GM12865 (cell line): Measurements from ENCODE around the gene PRAMEF8.
"Not testable (repeated sequence)": the region's sequence is repeated elsewhere in the genome, so short reads cannot be mapped to it uniquely, and the experiment has no call there.

ENCODE experiments used
- DNase-seq: peaks from one replicate; pipeline ENCODE4 v3.0.0; 2010; ENCODE audit warnings: low read depth
- H3K4me3 ChIP-seq: 2 replicates; pipeline ENCODE4 v1.5.1; 2011; ENCODE audit warnings: mild to moderate bottlenecking, low read depth, low read length, control low read depth

PRAMEF8 gene

DNA sequence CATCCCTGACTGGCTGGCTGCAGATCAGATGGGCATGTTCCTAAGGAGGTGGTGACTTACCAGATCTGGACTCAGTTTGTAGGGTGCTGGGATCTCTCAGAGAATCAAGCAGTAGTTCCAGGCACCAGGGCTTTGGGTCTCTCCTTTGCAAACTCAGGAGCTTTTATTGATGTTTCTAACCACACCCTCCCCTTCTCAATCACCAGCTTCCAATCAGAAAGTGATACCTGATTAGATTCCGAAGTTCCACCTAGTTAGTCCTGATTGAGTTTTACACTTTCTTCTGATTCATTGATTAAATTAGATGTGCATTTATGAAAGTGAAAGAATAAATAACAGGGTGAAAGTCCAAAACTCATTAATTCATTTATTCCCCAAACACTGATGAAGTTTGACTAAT is at the start of gene PRAMEF8:
PRAMEF8 (minus strand) TSS at position 101 of the 400 bp plus-strand sequence. CDS start 1,046 bp downstream, outside the sequence.
- not testable (repeated sequence) for DNase-seq, H3K4me3 ChIP-seq

DNA sequence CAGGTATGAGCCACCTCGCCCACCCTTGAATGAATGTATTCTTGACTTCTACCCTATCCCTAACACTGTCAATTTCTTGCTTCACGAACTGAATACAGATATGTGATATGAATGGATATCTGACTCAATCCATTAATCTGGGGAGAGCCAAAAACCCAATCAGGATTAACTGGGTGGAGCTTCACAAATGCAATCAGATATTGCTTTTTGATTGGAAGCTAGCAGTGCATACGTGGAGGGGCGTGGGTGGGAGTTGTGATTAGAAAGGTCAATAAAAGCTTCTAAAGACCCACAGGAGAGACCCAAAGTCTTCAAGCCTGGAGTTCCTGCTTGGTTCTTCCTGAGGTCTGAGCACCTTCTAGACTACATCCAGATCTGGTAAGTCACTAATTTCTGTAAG is 30.3 kb upstream of the PRAMEF8 start, which contains the start of gene PRAMEF15:
PRAMEF15 (plus strand) TSS at position 301 of the 400 bp plus-strand sequence. CDS start 2,827 bp downstream, outside the sequence.
- not testable (repeated sequence) for H3K4me3 ChIP-seq, DNase-seq

DNA sequence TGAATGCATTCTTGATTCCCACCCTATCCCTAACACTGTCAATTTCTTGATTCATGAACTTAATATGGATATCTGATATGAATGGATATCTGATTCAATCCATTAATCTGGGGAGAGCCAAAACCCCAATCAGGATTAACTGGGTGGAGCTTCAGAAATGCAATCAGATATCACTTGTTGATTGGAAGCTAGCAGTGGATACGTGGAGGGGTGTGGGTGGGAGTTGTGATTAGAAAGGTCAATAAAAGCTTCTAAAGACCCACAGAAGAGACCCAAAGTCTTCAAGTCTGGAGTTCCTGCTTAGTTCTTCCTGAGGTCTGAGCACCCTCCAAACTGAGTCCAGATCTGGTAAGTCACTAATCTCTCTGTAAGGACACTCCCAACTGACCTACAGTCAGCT is 18.3 kb upstream of the PRAMEF8 start, which contains the start of gene PRAMEF33:
PRAMEF33 (plus strand) TSS at position 301 of the 400 bp plus-strand sequence. CDS start 2,416 bp downstream, outside the sequence.
- not testable (repeated sequence) for H3K4me3 ChIP-seq, DNase-seq

DNA sequence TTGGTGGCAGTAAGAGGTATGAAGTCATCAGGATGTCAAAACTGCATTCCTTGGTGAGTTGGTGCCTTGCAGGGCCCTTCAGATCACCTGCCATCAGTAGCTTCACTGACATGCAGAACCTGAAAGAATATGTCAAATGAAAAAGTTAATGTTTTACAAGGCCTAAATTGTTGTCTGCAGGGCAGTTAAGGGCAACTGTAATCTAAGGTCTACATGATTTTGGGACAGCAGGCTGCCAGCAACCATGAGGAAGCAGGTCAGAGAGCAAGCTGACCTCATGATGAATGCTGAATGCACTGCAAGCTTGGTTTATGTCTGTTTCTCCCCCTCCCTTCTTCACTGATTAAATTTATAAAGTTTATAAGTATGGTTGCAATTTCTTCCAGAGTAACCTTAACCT is 17.3 kb upstream of the PRAMEF8 start:
- not testable (repeated sequence) for DNase-seq, H3K4me3 ChIP-seq

DNA sequence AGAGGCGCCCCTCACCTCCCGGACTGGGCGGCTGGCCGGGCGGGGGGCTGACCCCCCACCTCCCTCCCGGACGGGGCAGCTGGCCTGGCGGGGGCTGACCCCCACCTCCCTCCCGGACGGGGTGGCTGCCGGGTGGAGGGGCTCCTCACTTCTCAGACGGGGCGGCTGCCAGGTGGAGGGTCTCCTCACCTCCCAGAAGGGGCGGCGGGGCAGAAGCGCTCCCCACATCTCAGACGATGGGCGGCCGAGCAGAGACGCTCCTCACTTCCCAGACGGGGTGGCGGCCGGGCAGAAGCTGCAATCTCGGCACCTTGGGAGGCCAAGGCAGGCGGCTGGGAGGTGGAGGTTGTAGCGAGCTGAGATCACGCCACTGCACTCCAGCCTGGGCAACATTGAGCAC is 13.8 kb upstream of the PRAMEF8 start:
- not testable (repeated sequence) for DNase-seq, H3K4me3 ChIP-seq

DNA sequence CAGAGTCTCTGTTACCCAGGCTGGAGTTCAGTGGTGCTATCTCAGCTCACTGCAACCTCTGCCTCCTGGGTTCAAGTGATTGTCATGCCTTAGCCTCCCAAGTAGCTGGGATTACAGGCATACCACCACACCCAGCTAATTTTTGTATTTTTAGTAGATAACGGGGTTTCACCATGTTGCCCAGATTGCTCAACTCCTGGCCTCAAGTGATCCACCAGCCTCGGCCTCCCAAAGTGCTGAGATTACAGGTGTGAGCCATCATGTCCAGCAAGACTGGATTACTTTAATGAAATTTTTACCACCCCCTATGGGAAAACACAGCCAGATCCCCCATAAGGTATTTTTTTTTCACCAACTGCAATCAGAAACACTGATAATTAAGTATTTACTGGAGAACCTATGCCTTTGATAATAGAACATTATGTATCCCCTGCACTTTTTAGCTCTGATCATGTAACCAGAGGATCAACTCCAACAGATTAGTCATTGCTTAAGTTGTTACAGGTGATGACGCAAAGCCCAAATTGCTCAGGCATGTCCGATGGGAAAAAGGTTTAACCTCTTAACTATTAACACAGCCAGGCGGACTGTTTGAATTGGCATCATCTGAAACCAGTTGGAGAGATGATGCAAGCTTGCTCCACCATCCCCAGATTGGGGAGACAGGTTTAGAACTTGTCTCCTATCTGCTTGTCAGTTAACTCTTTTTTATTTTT is 12.4 kb upstream of the PRAMEF8 start:
- DNase-seq, result not testable (repeated sequence)

DNA sequence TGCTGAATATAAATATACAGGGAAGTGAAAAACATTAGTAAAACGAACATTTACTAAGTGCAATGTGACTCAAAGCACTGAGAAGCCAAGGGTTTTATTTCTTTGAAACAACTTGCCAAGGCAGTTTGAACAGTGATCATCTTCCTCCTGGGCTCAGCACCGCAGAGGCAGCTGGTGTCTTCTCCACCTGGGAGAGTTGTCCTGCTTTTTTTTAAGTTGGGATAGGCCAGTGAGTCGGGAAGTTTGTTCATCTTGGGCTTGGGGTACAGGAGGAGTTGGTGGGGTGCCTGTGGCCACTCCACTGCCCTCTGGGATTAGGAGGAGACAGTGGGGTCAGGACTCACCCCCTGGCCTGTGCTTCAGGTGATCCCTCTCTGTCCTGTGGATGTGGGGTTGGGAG is 4.1 kb upstream of the PRAMEF8 start:
- not testable (repeated sequence) for DNase-seq, H3K4me3 ChIP-seq

More for the DNA sequence above, 12.4 kb upstream of the PRAMEF8 start:
- not testable (repeated sequence) for H3K4me3 ChIP-seq

DNA sequence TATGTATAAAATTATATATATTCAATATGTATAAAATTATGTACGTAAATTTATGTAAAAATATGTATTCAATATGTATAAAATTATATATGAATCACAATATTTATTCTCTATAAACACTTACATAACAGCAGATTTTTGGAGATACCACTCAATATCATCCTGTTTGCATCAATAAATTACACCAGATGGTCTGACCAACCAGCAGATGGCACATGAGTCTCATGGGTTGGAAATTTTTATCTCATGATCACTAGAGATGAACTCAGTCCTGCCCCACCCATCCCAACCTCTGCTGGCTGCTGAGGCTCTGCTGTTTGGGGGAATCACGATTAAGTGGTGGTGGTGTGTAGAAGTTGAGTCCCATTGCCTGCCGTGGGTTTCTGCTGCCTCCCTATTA is 5.3 kb downstream of the PRAMEF8 start:
- not testable (repeated sequence) for H3K4me3 ChIP-seq, DNase-seq

DNA sequence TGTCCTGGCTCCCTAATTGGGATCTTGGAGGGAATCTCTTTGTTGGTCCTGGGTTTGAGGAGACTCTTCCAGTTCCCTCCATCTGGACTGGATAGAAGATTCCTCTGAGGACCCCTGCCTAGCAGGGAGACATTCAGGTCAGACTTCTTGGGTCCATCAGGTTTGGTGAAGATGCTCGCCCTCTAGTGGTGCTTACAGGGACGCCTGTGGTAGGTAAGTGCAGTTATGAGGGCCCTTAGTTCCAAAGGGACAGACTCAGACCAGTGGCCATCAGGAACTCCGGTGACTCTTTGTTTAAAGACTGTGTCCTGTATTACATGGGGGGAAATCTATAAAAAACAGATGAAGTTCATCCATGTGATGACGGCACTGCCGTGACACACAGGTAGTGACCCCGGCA is 7.9 kb downstream of the PRAMEF8 start:
- not testable (repeated sequence) for H3K4me3 ChIP-seq, DNase-seq

DNA sequence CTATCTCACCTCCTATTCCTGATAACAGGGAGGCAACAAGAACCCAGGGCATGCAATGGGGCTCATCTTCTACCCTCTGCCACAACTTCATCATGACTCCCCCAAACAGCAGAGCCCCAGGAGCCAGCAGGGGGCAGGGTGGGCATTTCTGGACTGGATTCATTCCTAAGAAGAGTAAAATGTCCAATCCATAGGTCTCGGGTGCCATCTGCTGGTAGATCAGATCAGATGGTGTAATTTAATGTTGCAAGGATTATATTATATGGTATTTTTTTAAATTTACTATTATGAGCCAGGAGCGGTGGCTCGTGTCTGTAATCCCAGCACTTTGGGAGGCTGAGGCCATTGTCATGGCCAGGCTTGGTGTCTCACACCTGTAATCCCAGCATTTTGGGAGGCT is 19.8 kb downstream of the PRAMEF8 start:
- H3K4me3 ChIP-seq, DNase-seq: not testable (repeated sequence)

DNA sequence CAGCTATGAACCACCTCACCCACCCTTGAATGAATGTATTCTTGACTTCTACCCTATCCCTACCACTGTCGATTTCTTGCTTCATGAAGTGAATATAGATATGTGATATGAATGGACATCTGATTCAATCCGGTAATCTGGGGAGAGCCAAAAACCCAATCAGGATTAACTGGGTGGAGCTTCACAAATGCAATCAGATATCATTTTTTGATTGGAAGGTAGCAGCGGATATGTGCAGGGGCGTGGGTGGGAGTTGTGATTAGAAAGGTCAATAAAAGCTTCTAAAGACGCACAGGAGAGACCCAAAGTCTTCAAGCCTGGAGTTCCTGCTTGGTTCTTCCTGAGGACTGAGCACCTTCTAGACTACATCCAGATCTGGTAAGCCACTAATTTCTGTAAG is 31.0 kb downstream of the PRAMEF8 start, which contains the start of gene PRAMEF5:
PRAMEF5 (plus strand) TSS at position 301 of the 400 bp plus-strand sequence. CDS start 5,071 bp downstream, outside the sequence.
- not testable (repeated sequence) for DNase-seq, H3K4me3 ChIP-seq

DNA sequence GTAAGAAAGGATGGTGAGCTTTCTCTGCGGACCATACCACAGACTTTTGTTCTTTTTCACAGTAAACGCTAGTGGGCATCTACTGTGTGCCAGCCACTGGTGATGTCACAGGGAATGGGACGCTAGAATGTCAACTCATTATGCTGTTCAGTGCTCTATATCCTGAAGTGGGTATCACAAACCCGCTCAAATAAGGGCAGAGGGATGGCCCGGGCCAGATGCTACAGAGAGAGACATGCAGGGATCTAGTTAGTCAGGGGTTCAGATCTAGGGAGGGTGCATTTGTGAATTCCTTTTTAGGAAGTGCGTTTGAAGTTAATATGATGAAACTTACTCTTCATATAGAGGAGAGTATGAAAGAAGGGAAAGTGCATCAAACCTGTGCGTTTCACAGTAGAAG is 37.8 kb downstream of the PRAMEF8 start:
- not testable (repeated sequence) for H3K4me3 ChIP-seq, DNase-seq

DNA sequence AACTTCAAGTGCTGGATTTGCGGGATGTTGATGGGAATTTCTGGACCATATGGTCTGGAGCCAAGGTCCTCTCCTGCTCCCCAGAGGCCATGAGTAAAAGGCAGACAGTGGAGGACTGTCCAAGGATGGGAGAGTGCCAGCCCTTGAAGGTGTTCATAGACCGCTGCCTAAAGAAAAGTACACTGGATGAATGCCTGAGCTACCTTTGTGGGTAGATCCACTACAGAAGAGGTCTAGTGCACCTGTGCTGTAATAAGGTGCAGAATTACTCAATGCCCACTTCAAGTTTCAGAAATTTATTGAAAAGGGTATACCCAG is 38.4 kb downstream of the PRAMEF8 start:
- not testable (repeated sequence) for DNase-seq, H3K4me3 ChIP-seq

DNA sequence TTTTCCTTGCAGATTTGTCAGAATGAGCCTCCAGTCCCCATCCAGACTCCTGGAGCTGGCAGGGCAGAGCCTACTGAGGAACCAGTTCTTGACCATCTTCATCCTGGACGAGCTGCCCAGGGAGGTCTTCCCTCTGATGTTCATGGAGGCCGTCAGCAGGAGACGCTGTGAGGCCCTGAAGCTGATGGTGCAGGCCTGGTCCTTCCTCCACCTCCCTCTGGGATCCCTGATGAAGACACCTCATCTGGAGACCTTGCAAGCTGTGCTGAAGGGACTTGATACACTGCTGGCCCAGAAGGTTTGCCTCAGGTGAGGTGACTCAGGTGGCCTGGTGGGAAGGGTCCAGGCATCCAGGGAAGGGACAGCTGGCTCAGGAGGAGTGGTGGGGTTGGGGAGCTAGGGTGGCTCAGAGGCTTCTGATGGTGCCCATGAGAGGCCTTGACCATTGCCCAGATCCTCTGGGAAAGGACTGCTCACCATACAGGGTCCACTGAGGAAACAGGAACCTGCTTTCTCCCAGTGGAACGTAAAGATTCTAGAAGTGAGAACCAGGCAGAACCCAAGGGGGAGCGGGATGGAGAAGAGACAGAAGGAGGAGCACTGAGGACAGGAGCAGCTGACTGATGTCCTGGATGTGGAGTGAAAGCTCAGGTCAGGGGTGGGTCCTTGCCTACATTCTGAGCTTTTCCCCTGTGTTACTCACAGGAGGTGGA is 38.9 kb downstream of the PRAMEF8 start:
- H3K4me3 ChIP-seq, DNase-seq: not testable (repeated sequence)

DNA sequence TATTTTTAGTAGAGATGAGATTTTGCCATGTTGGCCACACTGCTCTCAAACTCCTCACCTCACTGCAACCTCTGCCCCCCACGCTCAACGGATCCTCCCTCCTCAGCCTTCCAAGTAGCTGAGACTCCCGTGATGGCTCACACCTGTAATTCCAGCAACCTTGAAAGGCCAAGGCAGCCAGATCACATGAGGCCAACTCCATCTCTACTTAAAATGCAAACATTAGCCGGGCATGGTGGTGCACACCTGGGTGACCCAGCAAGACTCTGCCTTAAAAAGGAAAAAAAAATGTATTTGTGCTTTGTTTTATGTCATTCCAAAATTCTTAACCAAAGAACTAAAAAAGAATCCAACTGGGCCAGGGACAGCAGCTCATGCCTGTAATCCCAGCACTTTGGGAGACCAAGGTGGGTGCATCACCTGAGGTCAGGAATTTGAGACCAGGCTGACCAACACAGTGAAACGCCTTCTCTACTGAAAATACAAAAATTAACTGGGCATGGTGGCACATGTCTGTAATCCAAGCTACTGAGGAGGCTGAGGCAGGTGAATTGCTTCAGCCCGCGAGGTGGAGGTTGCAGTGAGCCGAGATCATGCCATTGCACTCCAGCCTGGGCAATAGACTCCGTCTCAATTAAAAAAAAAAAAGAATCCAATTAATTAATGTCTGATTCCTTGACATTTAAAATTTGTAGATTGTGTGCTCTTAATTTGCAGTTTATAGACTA is 41.2 kb downstream of the PRAMEF8 start:
- DNase-seq, H3K4me3 ChIP-seq: not testable (repeated sequence)

DNA sequence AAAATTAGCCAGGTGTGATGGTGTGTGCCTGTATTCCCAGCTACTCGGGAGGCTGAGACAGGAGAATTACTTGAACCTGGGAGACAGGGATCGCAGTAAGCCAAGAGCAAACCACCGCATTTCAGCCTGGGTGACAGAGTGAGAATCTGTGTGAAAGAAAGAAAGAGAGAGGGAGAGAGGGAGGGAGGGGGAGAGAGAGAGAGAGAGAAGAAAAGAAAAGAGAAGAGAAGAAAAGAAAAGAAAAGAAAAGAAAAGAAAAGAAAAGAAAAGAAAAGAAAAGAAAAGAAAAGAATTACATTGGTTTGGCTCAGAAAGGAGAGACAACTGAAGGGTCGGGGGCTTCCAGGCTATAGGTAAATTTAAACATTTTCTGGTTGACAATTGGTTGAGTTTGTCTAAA is 45.3 kb downstream of the PRAMEF8 start:
- H3K4me3 ChIP-seq, DNase-seq: not testable (repeated sequence)

DNA sequence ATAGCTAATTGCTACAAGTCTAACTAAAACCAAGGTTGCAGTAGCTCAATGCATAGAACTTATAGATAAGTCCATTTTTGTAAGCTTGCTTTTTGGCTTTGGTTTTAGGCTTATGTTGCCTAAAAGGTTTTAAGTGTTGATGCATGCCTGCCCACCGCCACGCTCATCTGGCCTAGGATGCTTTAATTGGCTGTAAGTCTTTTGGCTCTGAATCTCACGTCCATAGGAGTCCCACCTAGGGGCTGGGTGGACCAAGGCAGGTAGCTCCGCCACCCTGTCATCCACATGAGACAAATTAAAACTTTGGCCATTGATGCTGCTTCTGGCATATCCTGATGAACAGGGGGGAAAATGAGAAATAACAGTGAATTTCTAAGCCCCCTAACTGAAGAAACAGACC is 47.4 kb downstream of the PRAMEF8 start:
- H3K4me3 ChIP-seq, result not testable (repeated sequence)

DNA sequence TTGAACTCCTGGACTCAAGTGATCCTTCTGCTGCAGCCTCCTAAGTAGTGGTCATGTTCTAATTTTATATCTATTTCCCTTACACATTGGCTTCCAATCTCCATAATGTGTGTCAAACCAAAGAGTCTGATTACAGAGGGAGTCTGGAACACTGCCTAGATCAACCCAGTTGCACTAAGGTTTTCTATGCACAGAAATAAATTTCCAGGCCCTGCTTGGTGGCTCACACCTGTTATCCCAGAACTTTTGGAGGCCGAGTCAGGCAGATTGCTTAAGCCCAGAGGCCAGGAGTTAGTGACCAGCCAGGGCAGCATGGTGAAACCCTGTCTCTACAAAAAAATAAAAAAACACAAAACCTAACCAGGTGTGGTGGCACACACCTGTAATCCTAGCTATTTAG is 50.9 kb downstream of the PRAMEF8 start:
- not testable (repeated sequence) for H3K4me3 ChIP-seq, DNase-seq

More for the DNA sequence above, 47.4 kb downstream of the PRAMEF8 start:
- DNase-seq, result not testable (repeated sequence)

DNA sequence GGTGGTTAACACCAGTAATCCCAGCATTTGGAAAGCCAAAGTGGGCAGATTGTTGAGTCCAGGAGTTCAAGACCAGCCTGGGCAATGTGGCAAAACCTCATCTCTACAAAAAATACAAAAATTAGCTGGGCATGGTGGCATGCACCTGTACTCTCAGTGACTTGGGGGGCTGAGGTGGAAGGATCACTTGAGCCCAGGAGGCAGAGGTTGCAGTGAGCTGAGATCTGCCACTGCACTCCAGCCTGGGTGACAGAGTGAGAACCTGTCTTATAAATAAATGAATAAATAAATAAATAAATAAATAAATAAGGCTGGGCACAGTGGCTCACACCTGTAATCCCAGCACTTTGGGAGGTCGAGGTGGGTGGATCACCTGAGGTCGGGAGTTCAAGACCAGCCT is 52.9 kb downstream of the PRAMEF8 start:
- not testable (repeated sequence) for DNase-seq, H3K4me3 ChIP-seq
